22Rv1 (cell line): ENCODE results near the gene ATP2B2.

Source experiments
- ZFX ChIP-seq: fragments of 450-650 bp; IDR thresholded peaks from 2 replicates; pipeline ENCODE4 v1.6.1; 2017; ENCODE audit warnings: antibody characterized with exemption, borderline replicate concordance
- TF ChIP-seq, protein P1 (sequence below): fragments of 450-650 bp; IDR thresholded peaks from 2 replicates; pipeline ENCODE4 v1.5.1; 2017; ENCODE audit warnings: mild to moderate bottlenecking

DNA sequence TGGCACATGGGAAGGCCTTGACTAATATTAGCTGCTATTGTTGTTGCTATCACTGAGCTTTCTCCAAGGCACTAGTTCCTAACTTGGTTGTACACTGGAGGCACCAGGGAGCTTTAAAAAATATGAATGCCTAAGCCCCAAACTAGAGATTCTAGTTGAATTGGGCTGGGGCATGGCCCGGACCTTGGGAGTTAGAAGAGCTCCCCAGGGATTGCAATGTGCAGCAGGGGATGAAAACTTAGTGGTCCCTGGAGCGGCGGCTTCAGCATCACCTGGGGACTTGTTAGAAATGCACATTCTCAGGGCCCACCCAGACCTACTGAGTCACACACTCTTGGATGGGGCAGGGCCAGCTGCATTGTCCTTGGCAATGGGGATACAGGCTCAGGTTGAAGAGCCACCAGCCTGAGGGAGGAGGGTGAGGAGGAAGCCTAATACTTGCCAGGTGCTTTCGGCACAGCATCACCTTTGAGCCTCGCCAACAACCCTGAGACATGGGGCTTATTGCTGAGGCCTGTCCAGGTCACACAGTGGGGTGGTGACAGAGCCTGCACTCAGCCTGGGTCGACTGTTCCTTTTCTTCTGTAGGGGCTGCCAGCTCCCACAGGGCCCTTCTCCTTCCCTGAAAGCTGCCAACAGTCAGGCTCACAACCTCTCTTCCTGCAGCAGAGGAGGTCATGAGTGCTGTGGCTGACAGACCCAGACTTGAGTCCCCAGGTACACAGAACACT, 84.5 kb downstream of the ATP2B2 start:
- TF ChIP-seq, protein P1, sequence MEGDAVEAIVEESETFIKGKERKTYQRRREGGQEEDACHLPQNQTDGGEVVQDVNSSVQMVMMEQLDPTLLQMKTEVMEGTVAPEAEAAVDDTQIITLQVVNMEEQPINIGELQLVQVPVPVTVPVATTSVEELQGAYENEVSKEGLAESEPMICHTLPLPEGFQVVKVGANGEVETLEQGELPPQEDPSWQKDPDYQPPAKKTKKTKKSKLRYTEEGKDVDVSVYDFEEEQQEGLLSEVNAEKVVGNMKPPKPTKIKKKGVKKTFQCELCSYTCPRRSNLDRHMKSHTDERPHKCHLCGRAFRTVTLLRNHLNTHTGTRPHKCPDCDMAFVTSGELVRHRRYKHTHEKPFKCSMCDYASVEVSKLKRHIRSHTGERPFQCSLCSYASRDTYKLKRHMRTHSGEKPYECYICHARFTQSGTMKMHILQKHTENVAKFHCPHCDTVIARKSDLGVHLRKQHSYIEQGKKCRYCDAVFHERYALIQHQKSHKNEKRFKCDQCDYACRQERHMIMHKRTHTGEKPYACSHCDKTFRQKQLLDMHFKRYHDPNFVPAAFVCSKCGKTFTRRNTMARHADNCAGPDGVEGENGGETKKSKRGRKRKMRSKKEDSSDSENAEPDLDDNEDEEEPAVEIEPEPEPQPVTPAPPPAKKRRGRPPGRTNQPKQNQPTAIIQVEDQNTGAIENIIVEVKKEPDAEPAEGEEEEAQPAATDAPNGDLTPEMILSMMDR, result no peak
- no peak for TF ChIP-seq ZFX
